GM12878 (cell line): ENCODE data around the gene TMEM132D. TPM values are rescaled to one million over a fixed set of nuclear protein-coding genes. Genes with fewer than 3 reads are reported as not detected.

Source experiments
- ATAC-seq: fragments of 200-7000 bp; cut with Tn5 transposase; 3 replicates; pipeline ENCODE4 v1.9.1; 2020; ENCODE audit warnings: mild to moderate bottlenecking, moderate library complexity
- BruUV-seq: library from RNA; stranded (reverse); fragments of 400-500 nt; replicated peaks from 2 replicates; lab custom pipeline; 2021; lab: Mats Ljungman, UMichigan
- CTCF ChIA-PET: fragments of 300-600 bp; sonication (Branson Sonifier 250); formaldehyde crosslinking; extraction: SDS; loops from one replicate; lab custom pipeline; 2021; ENCODE audit warnings: inconsistent platforms; lab: Yijun Ruan, JAX
- POLR2A ChIA-PET: fragments of 350-600 bp; formaldehyde crosslinking; extraction: SDS; loops from one replicate; lab custom pipeline; 2021; ENCODE audit warnings: inconsistent platforms; lab: Charles Lee
- RAD21 ChIA-PET: fragments of 300-600 bp; sonication (Branson Sonifier 250); formaldehyde crosslinking; loops from one replicate; lab custom pipeline; 2023; ENCODE audit warnings: antibody characterized with exemption; ENCODE audit not compliant: unreplicated experiment; lab: Charles Lee
- SMC1A ChIA-PET: fragments of 300-600 bp; sonication (Branson Sonifier 250); formaldehyde crosslinking; loops from one replicate; lab custom pipeline; 2023; ENCODE audit not compliant: unreplicated experiment, uncharacterized antibody; lab: Charles Lee
- DNase-seq: peaks from one replicate; pipeline ENCODE4 v3.0.0-alpha.2; 2011; ENCODE audit warnings: low read depth, low spot score
- FAIRE-seq: peaks from 3 replicates; lab custom pipeline; 2011; peaks lifted over from hg19 to GRCh38; lab: Jason Lieb, UNC
- H2AFZ ChIP-seq: 2 replicates; pipeline ENCODE4 v1.6.0; 2011; ENCODE audit warnings: low read depth, low read length, control low read depth; ENCODE audit not compliant: control insufficient read depth
- H3K27ac ChIP-seq: 2 replicates; pipeline ENCODE4 v1.5.1; 2011; ENCODE audit warnings: control low read depth; ENCODE audit not compliant: control insufficient read depth, insufficient read depth
- H3K27me3 ChIP-seq, 2 experiments: replicated peaks in 1 of 2; 2 replicates each; pipeline versions ENCODE4 v1.6.0 to v1.6.1; 2011; ENCODE audit warnings: low read length in 1 of 2; ENCODE audit not compliant: control insufficient read depth in 2 of 2, insufficient read depth in 2 of 2
- H3K36me3 ChIP-seq, 2 experiments: 2 replicates each; pipeline ENCODE4 v1.5.1; 2011; ENCODE audit warnings: low read length in 1 of 2; ENCODE audit not compliant: control insufficient read depth in 2 of 2, insufficient read depth in 2 of 2
- H3K4me1 ChIP-seq: 2 replicates; pipeline ENCODE4 v1.6.1; 2011; ENCODE audit warnings: mild to moderate bottlenecking, low read length, moderate library complexity, mixed read lengths; ENCODE audit not compliant: control insufficient read depth, insufficient read depth
- H3K4me2 ChIP-seq: 2 replicates; pipeline ENCODE4 v1.6.0; 2011; ENCODE audit warnings: control low read depth; ENCODE audit not compliant: control insufficient read depth, insufficient read depth
- H3K4me3 ChIP-seq: fragments of 200-600 bp; sonication (generic); 2 replicates; pipeline ENCODE4 v1.5.1; 2016
- H3K79me2 ChIP-seq: 2 replicates; pipeline ENCODE4 v1.6.0; 2011; ENCODE audit warnings: low read length; ENCODE audit not compliant: control insufficient read depth, insufficient read depth
- H3K9ac ChIP-seq: 2 replicates; pipeline ENCODE4 v1.8.0; 2011; ENCODE audit warnings: low read length, control low read depth, mixed read lengths; ENCODE audit not compliant: control insufficient read depth, insufficient read depth
- H3K9me3 ChIP-seq: replicated peaks from 3 replicates; pipeline ENCODE4 v1.5.1; 2011; ENCODE audit warnings: mild to moderate bottlenecking, low read length; ENCODE audit not compliant: control insufficient read depth, insufficient read depth
- H4K20me1 ChIP-seq: 2 replicates; pipeline ENCODE4 v1.6.0; 2011; ENCODE audit not compliant: control insufficient read depth, insufficient read depth
- EGR1 ChIP-seq, 2 experiments: IDR thresholded peaks; 1 replicate in 1 of 2; 2 replicates in 1 of 2; pipeline ENCODE4 v1.6.1; 2011 to 2012; ENCODE audit warnings: low read depth in 2 of 2, low read length in 2 of 2, borderline replicate concordance in 1 of 2, mild to moderate bottlenecking in 1 of 2, moderate library complexity in 1 of 2
- GABPA ChIP-seq: IDR thresholded peaks from 2 replicates; pipeline ENCODE4 v1.6.1; 2014; ENCODE audit warnings: antibody characterized with exemption, low read depth, mild to moderate bottlenecking, inconsistent platforms
- IKZF1 ChIP-seq: fragments of 450-650 bp; conservative IDR thresholded peaks from 2 replicates; pipeline ENCODE4 v1.6.1; 2017; ENCODE audit warnings: antibody characterized with exemption, mild to moderate bottlenecking
- KLF5 ChIP-seq: fragments of 450-650 bp; IDR thresholded peaks from 2 replicates; pipeline ENCODE4 v1.6.1; 2014; ENCODE audit warnings: mild to moderate bottlenecking; ENCODE audit not compliant: partially characterized antibody
- RELA ChIP-seq: fragments of 450-650 bp; IDR thresholded peaks from 2 replicates; pipeline ENCODE4 v1.8.0; 2014; ENCODE audit warnings: borderline replicate concordance; ENCODE audit not compliant: partially characterized antibody
- SIX5 ChIP-seq: IDR thresholded peaks from 2 replicates; pipeline ENCODE4 v1.6.1; 2011; ENCODE audit warnings: mild to moderate bottlenecking, low read depth, low read length, moderate library complexity; ENCODE audit not compliant: severe bottlenecking
- SREBF2 ChIP-seq: IDR thresholded peaks from 2 replicates; pipeline ENCODE4 v1.6.1; 2012; ENCODE audit warnings: mild to moderate bottlenecking, low read length
- STAT1 ChIP-seq: fragments of 450-650 bp; conservative IDR thresholded peaks from 2 replicates; pipeline ENCODE4 v1.6.1; 2014; ENCODE audit warnings: antibody characterized with exemption, mild to moderate bottlenecking
- TARDBP ChIP-seq: IDR thresholded peaks from 2 replicates; pipeline ENCODE4 v1.6.1; 2016; ENCODE audit warnings: borderline replicate concordance
- YY1 ChIP-seq: IDR thresholded peaks from 2 replicates; pipeline ENCODE4 v1.6.1; 2011; ENCODE audit warnings: low read depth, mild to moderate bottlenecking, low read length
- ZNF24 ChIP-seq: fragments of 450-650 bp; IDR thresholded peaks from 2 replicates; pipeline ENCODE4 v1.6.1; 2017; ENCODE audit warnings: antibody characterized with exemption, mild to moderate bottlenecking
- ZNF384 ChIP-seq: IDR thresholded peaks from 2 replicates; pipeline ENCODE4 v1.6.1; 2012; ENCODE audit warnings: low read depth, mild to moderate bottlenecking, low read length, improper control_type of control experiment, borderline replicate concordance
- ZNF622 ChIP-seq: fragments of 450-650 bp; IDR thresholded peaks from 2 replicates; pipeline ENCODE4 v1.6.1; 2017; ENCODE audit warnings: mild to moderate bottlenecking, inconsistent platforms
- ZNF687 ChIP-seq: fragments of 450-650 bp; IDR thresholded peaks from 2 replicates; pipeline ENCODE4 v1.6.1; 2017; ENCODE audit warnings: mild to moderate bottlenecking, moderate library complexity
- WGBS: methylation state at CpG from one replicate; pipeline ENCODE4 v1.1.6; 2016; ENCODE audit warnings: low lambda C conversion rate; ENCODE audit not compliant: insufficient replicate concordance, insufficient coverage; ENCODE audit errors: missing lambda C conversion rate; 5-methylcytosine and 5-hydroxymethylcytosine counted together
- in situ Hi-C: fragments of 300-500 bp; cut with MboI; formaldehyde crosslinking; loops from 9 replicates; pipeline ENCODE4 v1.14.3; 2018; ENCODE audit warnings: mixed read lengths
- intact Hi-C: fragments of 100-400 bp; cut with micrococcal nuclease; formaldehyde crosslinking; loops from one replicate; pipeline ENCODE4 v1.14.2; 2022; ENCODE audit not compliant: unreplicated experiment
- polyA plus RNA-seq, 11 experiments: library from polyadenylated mRNA; depleted of rRNA in 4 of 11; unstranded in 6 of 11; stranded (reverse) in 5 of 11; fragments of >200 nt; fragmentation: Nextera tagmentation in 4 of 11; fragmentation: Illumina TruSeq in 1 of 11; extraction: Ambion mirVana in 4 of 11; extraction: Trizol in 1 of 11; gene quantifications; 1 replicate in 1 of 11; 2 replicates in 10 of 11; pipeline versions ENCODE4 v1.2.1 to v1.2.3, GENCODE V29; 2011 to 2016; ENCODE audit warnings: inconsistent platforms in 2 of 11, missing spikeins in 2 of 11, low read depth in 1 of 11
- total RNA-seq, 4 experiments: library from RNA; depleted of rRNA in 3 of 4; stranded (reverse); fragments of >200 nt in 3 of 4; fragmentation: Illumina TruSeq in 1 of 4; extraction: Trizol in 1 of 4; gene quantifications; 2 replicates each; pipeline versions ENCODE4 v1.2.1 to v1.2.3, GENCODE V29; 2013 to 2021
- TF ChIP-seq, protein P1 (sequence below): fragments of 450-650 bp; IDR thresholded peaks from 2 replicates; pipeline ENCODE4 v1.6.1; 2017; ENCODE audit warnings: mild to moderate bottlenecking, low read depth, inconsistent platforms; ENCODE audit not compliant: poor library complexity, severe bottlenecking
- TF ChIP-seq, protein P2 (sequence below): IDR thresholded peaks from 2 replicates; pipeline ENCODE4 v1.6.1; 2011; ENCODE audit warnings: low read depth, mild to moderate bottlenecking, low read length, moderate library complexity, borderline replicate concordance; ENCODE audit errors: extremely low read depth
- TF ChIP-seq, protein P3 (sequence below): IDR thresholded peaks from 2 replicates; pipeline ENCODE4 v1.6.1; 2011; ENCODE audit warnings: low read depth, low read length, improper control_type of control experiment, borderline replicate concordance

Gene TMEM132D
- total and polyA plus RNA-seq, 10 of the 15 experiments (the other 5 are each of a cell fraction or from before 2014, with no cell fraction given): under 0.01 to 0.12 (median 0.02) TPM; not detected in 3

DNA sequence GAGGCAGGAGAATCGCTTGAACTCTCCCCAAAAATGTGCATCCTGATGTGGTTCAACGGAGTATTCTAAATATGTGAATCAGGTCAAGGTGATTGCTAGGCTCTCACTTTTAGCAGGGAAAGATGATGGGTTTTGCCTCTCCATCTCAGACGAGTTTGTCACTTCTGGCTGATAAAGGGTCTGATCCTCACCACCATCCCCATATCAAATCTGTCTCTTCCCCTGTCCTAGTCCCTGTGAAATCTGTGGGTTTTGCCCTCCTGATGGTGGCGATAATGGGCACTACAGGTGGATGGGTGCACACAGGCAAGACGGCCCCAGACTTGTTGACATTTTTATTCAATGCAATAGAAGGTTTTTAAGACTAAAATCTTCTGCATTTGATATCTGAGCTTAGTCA lies 665.9 kb downstream of the TMEM132D start:
- in situ Hi-C loops (no loop called here), intact Hi-C loops (no loop called here)
- DNase-seq: no peak
- no peaks in the 10 kb centered on the region for H3K9me3 ChIP-seq
- no peaks in the 10 kb centered on the region for H3K36me3 ChIP-seq
- no peak overlapping the region for H3K9ac ChIP-seq
- H3K4me2 ChIP-seq: no peak overlapping the region
- 14% methylated on average over 5 of the region's 5 CpGs for WGBS
- SMC1A ChIA-PET: no interaction called here
- no peaks in the 10 kb centered on the region for H4K20me1 ChIP-seq
- FAIRE-seq: no peak
- TF ChIP-seq, protein P1, sequence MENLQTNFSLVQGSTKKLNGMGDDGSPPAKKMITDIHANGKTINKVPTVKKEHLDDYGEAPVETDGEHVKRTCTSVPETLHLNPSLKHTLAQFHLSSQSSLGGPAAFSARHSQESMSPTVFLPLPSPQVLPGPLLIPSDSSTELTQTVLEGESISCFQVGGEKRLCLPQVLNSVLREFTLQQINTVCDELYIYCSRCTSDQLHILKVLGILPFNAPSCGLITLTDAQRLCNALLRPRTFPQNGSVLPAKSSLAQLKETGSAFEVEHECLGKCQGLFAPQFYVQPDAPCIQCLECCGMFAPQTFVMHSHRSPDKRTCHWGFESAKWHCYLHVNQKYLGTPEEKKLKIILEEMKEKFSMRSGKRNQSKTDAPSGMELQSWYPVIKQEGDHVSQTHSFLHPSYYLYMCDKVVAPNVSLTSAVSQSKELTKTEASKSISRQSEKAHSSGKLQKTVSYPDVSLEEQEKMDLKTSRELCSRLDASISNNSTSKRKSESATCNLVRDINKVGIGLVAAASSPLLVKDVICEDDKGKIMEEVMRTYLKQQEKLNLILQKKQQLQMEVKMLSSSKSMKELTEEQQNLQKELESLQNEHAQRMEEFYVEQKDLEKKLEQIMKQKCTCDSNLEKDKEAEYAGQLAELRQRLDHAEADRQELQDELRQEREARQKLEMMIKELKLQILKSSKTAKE: no peak
- TF ChIP-seq SREBF2 (no peak), GABPA (no peak), ZNF384 (no peak), KLF5 (no peak), STAT1 (no peak), ZNF622 (no peak), TARDBP (no peak), YY1 (no peak), ZNF24 (no peak), SIX5 (no peak), EGR1 (IDR thresholded peaks at IDR 0.05; ENCODE audit: borderline replicate concordance in 1 of 2, low read depth in 2 of 2, low read length in 2 of 2) (no peak), IKZF1 (no peak), RELA (no peak), ZNF687 (no peak)
- TF ChIP-seq, protein P2, sequence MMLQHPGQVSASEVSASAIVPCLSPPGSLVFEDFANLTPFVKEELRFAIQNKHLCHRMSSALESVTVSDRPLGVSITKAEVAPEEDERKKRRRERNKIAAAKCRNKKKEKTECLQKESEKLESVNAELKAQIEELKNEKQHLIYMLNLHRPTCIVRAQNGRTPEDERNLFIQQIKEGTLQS: no peak
- TF ChIP-seq, protein P3, sequence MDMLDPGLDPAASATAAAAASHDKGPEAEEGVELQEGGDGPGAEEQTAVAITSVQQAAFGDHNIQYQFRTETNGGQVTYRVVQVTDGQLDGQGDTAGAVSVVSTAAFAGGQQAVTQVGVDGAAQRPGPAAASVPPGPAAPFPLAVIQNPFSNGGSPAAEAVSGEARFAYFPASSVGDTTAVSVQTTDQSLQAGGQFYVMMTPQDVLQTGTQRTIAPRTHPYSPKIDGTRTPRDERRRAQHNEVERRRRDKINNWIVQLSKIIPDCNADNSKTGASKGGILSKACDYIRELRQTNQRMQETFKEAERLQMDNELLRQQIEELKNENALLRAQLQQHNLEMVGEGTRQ: no peak
- H2AFZ ChIP-seq: no peak overlapping the region
- H3K27ac ChIP-seq: no peak overlapping the region
- no peaks in the 10 kb centered on the region for H3K79me2 ChIP-seq
- CTCF ChIA-PET: interaction anchor here (0.6 kb wide), 1 partner anchor 16 kb away, joined by 3 read pairs; no protein-coding TSS in a partner anchor
- no TSS peak for BruUV-seq
- no peaks in the 10 kb centered on the region for H3K4me1 ChIP-seq
- H3K4me3 ChIP-seq: no peak overlapping the region
- no peaks in the 10 kb centered on the region for H3K27me3 ChIP-seq
- ATAC-seq: no peak
- POLR2A ChIA-PET: no interaction called here
- RAD21 ChIA-PET: no interaction called here
